NCI-H2081 (cell line): ENCODE data around the gene ZNF780B.
A peak's percentile ranks its signal among the peaks of the same experiment; 100 is the strongest.
"Not testable (repeated sequence)": the region's sequence is repeated elsewhere in the genome, so short reads cannot be mapped to it uniquely, and the experiment has no call there.

Experiments used
- DNase-seq, 2 experiments: peaks; one replicate each; lab custom pipeline; 2025; lab: John Stamatoyannopoulos, UW

The ZNF780B gene

GRCh38 chr19:40038047-40038446 lies 18.0 kb downstream of the ZNF780B start:
- not testable (repeated sequence) for DNase-seq

DNA sequence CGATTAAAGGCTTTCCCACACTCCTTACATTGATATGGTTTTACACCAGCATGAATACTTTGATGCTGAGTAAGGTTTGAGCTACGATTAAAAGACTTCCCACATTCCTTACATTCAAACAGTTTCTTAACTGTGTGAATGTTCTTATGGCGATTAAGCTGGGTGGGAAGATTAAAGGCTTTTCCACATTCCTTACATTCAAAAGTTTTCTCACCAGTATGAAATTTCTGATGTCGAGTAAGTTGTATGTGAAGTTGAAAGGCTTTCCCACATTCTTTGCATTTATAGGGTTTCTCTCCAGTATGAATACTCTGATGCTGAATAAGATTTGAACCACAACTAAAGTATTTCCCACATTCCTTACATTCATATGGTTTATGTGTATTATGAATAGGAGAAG lies 20.0 kb downstream of the ZNF780B start:
- no peak for DNase-seq

- no peak for DNase-seq
Observed at GRCh38 chr19:40033989-40034560, 22.0 kb downstream of the ZNF780B start.

DNA sequence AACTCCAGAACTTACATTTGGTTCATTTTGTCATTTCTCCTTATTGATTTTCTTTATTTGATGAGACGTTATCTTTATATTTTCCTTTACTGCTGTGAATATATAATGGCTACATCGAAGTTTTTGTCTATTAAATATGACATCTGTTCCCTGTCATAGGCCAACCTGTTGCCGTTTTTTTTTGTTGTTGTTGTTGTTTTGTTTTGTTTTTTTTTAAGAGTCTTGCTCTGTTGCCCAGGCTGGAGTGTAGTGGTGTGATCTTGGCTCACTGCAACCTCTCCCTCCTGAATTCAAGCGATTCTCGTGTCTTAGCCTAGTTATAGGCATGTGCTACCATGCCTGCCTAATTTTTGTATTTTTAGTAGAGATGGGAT lies 29.4 kb downstream of the ZNF780B start:
- DNase-seq: no peak

- DNase-seq: no peak
Observed at GRCh38 chr19:40025938-40026596, 30.0 kb downstream of the ZNF780B start.

DNA sequence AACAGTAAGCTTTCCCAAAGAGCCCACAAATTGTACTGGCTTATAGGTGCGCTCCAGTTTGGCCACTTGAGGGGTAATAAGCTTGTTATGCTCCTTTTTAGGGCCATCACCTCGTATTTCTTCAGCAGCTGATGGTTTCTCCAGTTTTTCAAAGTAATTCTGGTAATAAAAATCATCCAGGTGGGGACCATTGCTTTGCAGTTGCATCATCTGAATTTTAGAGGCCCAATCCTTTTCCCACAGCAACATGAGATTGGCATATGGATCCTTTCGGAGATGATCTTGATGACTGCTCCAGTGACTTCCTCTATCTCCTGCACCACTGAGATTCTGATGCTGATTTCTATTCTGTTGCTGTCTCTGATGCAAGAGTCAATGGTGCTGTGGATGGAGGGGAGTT lies 32.1 kb downstream of the ZNF780B start:
- DNase-seq: no peak

- no peak for DNase-seq
Observed at GRCh38 chr19:40013991-40014390, 42.0 kb downstream of the ZNF780B start.

- DNase-seq: no peak
Observed at GRCh38 chr19:40009674-40010073, 46.4 kb downstream of the ZNF780B start.

GRCh38 chr19:40006273-40006691 lies 49.7 kb downstream of the ZNF780B start:
- DNase-seq: no peak

DNA sequence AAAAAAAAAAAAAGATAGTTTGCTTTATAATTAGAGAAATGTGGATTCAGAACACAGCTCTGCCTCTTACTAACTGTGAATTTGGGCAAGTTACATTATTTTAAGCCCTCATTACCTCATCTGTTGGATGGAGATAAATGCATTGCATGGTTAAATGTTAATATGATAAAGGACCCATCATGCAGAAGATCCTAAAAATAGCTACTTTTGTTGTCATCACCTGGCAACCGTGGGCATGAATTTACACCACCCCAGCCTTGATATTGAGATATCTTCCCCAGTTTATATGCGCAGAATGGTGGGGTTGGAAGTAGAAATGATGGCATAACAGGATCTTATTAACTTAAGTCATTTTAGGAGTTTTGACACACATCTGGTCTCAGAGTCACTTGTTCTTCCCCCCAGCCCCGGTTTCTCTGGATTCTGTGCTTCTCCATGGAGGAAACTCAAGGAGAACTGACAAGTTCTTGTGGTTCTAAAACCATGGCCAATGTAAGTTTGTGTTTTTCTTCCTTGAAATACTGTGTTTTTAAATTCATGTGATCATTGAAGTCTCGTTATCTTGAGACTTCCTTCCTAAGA lies 50.2 kb downstream of the ZNF780B start:
- no peak for DNase-seq

DNA sequence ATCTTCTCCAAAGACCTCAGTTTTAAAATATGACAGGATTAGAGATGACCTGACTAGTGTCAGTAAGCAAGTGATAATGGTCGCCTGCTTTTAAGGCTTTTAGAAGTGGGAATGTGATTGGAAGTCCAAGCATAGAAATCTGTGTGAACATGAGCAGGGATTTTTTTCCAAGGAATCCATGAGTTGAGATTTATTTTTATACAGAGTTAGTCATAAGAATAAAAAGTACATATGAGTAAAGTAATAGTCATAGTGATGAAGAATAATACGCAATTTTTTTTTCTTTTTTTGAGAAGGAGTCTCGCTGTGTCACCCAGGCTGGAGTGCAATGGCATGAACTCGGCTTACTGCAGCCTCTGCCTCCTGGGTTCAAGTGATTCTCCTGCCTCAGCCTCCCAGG lies 57.5 kb downstream of the ZNF780B start:
- DNase-seq: no peak

GRCh38 chr19:39997638-39998216 lies 58.3 kb downstream of the ZNF780B start:
- no peak for DNase-seq

GRCh38 chr19:39996811-39997637 lies 59.0 kb downstream of the ZNF780B start, which contains the start of gene ZNF546:
Gene ZNF546 (plus strand): TSS chr19:39997060. CDS start chr19:39998327, 1,267 bp downstream.
- peak; percentile 80 to 92 for DNase-seq

- peak in 1 of 2 experiments; percentile 48 for DNase-seq
Observed at GRCh38 chr19:39996218-39996810, 59.7 kb downstream of the ZNF780B start.

DNA sequence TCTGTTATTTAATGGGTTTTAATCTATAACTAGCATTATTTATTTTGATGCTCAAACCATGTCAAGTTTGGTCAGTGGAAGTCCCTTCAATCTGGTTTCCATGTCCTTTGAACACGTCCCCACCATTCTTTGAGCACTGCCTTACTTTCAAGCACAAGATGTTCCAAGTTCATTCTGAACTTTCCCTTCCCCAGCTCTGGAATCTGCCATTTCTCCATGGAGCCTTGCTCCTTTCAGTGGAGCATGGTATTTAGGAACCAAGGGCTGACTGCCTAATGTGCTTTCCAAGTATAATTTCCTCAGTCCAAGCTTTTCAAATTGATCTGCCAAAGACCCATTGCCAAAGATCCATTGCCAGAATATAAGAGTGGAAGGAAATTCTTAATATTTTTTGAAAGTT lies 60.2 kb downstream of the ZNF780B start:
- no peak for DNase-seq

GRCh38 chr19:39994361-39994760 lies 61.7 kb downstream of the ZNF780B start:
- no peak for DNase-seq

GRCh38 chr19:39993605-39994004 lies 62.4 kb downstream of the ZNF780B start:
- DNase-seq: no peak

- DNase-seq: no peak
Observed at GRCh38 chr19:39987596-39987995, 68.4 kb downstream of the ZNF780B start.

- DNase-seq: no peak
Observed at GRCh38 chr19:39987167-39987566, 68.9 kb downstream of the ZNF780B start.

- no peak for DNase-seq
Observed at GRCh38 chr19:39986643-39987042, 69.4 kb downstream of the ZNF780B start.

DNA sequence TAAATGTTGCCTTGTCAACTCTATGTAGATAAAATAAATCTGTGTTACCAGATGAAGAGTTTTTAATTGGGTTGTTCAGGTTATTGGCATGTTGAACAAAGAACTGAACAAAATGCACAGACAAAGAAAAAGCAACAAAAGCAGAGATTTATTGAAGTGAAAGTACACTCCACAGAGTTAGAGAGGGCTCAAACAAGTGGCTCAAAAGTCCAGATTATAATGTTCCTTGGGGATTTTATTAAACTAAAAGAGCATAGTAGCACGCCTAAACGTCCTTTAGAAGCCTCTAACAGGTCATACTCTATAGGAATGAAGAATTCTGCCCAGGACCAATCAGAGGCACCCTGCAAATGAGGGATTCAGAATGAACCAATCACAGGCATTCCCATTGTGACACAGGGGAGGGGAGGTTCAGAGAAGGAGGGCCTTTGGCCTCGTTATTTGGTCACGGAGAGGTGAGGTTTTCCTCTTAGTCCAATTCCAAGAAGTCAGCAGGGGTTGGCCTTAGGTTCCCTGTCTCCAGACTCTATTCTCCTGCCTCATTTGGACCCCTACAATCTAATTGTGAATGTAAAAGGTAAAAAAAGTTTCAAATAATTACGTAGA lies 72.2 kb downstream of the ZNF780B start:
- DNase-seq: no peak
